ENCODE data around the gene SLC35B1. TPM values are rescaled to one million over a fixed set of nuclear protein-coding genes. Genes with fewer than 3 reads are reported as not detected.
"Not testable (repeated sequence)": the region's sequence is repeated elsewhere in the genome, so short reads cannot be mapped to it uniquely, and the experiment has no call there.

SLC35B1 gene
- total and polyA plus RNA-seq, 7 experiments from 2014 or later = 23.4 to 83.0 (median 44.6) TPM

DNA sequence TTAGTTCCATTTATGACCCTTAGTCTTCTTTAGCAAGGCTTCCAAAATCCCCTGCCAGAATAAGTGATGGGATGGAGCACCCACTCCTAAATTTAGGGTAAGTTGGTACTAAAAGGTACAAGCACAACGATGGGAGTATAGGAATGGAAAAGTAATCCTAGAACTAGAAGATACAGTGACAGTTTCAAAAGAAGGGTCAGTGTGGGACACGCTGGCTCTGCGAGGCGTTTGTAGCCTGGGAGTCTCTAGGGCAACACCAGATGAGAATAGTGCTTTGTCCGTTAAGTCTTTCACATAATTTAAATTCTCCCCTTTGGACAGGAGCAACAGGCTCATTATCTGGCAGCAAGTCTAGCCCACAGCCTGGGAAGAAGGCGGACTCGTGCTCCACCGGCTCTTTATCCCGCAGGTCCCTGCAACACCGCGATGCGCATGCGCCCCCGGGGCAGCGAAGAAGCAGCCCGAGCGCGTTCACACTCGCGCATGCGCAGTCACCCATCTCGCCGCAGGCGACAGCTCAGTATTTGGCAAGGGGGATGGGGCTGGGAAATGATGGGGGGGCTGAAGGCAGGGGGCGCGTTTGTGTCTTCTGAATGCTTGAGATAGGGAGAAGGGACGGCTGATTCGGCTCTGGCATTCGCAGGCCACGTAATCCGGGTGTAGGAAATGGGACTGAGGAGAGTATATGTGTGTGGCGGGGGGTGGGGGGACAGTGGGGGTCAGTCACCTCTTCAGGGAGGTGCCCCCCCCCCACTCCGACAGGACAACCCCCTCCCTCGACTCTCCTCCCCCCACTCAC, 30.4 kb downstream of the SLC35B1 start:
- DNase-seq = peak; percentile 91 to 98 (median 95)
- H3K27ac Mint-ChIP-seq = peak overlapping the region; percentile 94 to 100 (median 98)
- peaks cover 0 to 7% (median 0%) of the 10 kb centered on the region in 3 experiments for H3K36me3 ChIP-seq (ENCODE audit: control insufficient read depth in 2 of 3, insufficient read depth in 3 of 3, low read length in 3 of 3)
- ChIA-PET CTCF (interaction anchor here (0.6 to 2.4 kb wide), 3 partner anchors 19 to 107 kb away, joined by 3 to 6 read pairs (median 6); partner anchors contain the start of gene SLC35B1), POLR2A (interaction anchor here (0.6 to 2.0 kb wide), 9 partner anchors 9 to 87 kb away, joined by 3 to 11 read pairs (median 4); partner anchors contain the start of gene FAM117A)
- ATAC-seq = peak; percentile 59
- peak overlapping the region; percentile 87 for H3K27ac ChIP-seq (ENCODE audit: low read depth, low read length)
- H3K4me1 Mint-ChIP-seq = peaks cover 36 to 72% (median 54%) of the 10 kb centered on the region in 7 donors
- peaks cover 25 to 26% of the 10 kb centered on the region in 2 donors for H3K4me1 ChIP-seq (ENCODE audit: control insufficient read depth in 2 of 2, insufficient read depth in 2 of 2, low read length in 2 of 2)
- H3K4me3 Mint-ChIP-seq = peak overlapping the region; percentile 88 to 98 (median 94)
- H3K9me3 ChIP-seq (ENCODE audit: control insufficient read depth in 2 of 3, low read length in 3 of 3) = no peaks in the 10 kb centered on the region
- peaks cover 0 to 12% (median 0%) of the 10 kb centered on the region in 11 donors for H3K9me3 Mint-ChIP-seq
- H3K36me3 Mint-ChIP-seq = peaks cover 0 to 18% (median 14%) of the 10 kb centered on the region in 5 donors
- no peaks in the 10 kb centered on the region for H3K27me3 ChIP-seq (ENCODE audit: control insufficient read depth in 2 of 2, insufficient read depth in 2 of 2, low read length in 2 of 2)
- intact Hi-C loops (cut with micrococcal nuclease) = loop anchor here (1.0 to 10.0 kb wide), 9 partner anchors 17 to 1705 kb away; partner anchors contain the start of genes PHB1 (in 2 of the 2), PPP1R9B (in 2 of the 2), CDK5RAP3 (in 1 of the 2) and MBTD1 (in 1 of the 2)
- peaks cover 0 to 9% (median 0%) of the 10 kb centered on the region in 5 donors for H3K27me3 Mint-ChIP-seq
- peak overlapping the region; percentile 88 for H3K4me3 ChIP-seq (ENCODE audit: low read length)

GRCh38 chr17:49676276-49676868, 31.4 kb downstream of the SLC35B1 start:
- ATAC-seq (peak; percentile 49), DNase-seq (peak in 7 of 9 donors; percentile 66 to 85 (median 77))
- Histone ChIP-seq H3K36me3 (ENCODE audit: control insufficient read depth in 2 of 3, insufficient read depth in 3 of 3, low read length in 3 of 3) (peaks cover 0 to 7% (median 0%) of the 10 kb centered on the region in 3 experiments), H3K9me3 (ENCODE audit: control insufficient read depth in 2 of 3, low read length in 3 of 3) (no peaks in the 10 kb centered on the region), H3K4me1 (ENCODE audit: control insufficient read depth in 2 of 2, insufficient read depth in 2 of 2, low read length in 2 of 2) (peaks cover 25 to 26% of the 10 kb centered on the region in 2 donors), H3K27me3 (ENCODE audit: control insufficient read depth in 2 of 2, insufficient read depth in 2 of 2, low read length in 2 of 2) (no peaks in the 10 kb centered on the region), H3K27ac (ENCODE audit: low read depth, low read length) (peak overlapping the region; percentile 87), H3K4me3 (ENCODE audit: low read length) (peak overlapping the region; percentile 88)
- POLR2A ChIA-PET = interaction anchor here (0.9 to 2.0 kb wide), 4 partner anchors 11 to 32 kb away, joined by 3 to 8 read pairs (median 5); no protein-coding TSS in a partner anchor
- Mint-ChIP-seq H3K36me3 (peaks cover 0 to 18% (median 14%) of the 10 kb centered on the region in 5 donors), H3K4me1 (peaks cover 39 to 79% (median 60%) of the 10 kb centered on the region in 7 donors), H3K27ac (peak overlapping the region; percentile 94 to 100 (median 98)), H3K27me3 (peaks cover 0 to 7% (median 0%) of the 10 kb centered on the region in 5 donors), H3K9me3 (peaks cover 0 to 12% (median 0%) of the 10 kb centered on the region in 11 donors), H3K4me3 (peak overlapping the region; percentile 88 to 98 (median 94))
- CTCF ChIA-PET = interaction anchor here (0.7 to 2.4 kb wide), 6 partner anchors 20 to 197 kb away, joined by 3 to 6 read pairs (median 4); partner anchors contain the start of gene SLC35B1
- intact Hi-C loops (cut with micrococcal nuclease) = loop anchor here (1.0 to 10.0 kb wide), 10 partner anchors 18 to 1704 kb away; partner anchors contain the start of genes PHB1 (in 2 of the 2), PPP1R9B (in 2 of the 2), CDK5RAP3 (in 1 of the 2) and MBTD1 (in 1 of the 2)

- H3K4me3 Mint-ChIP-seq = peak overlapping the region in 8 of 10 donors; percentile 54 to 95 (median 88)
- intact Hi-C loops (cut with micrococcal nuclease) = loop anchor here (5.0 to 10.0 kb wide), 3 partner anchors 47 to 480 kb away; partner anchors contain the start of gene PHB1 (in 1 of the 2)
- H3K36me3 ChIP-seq (ENCODE audit: control insufficient read depth in 2 of 3, insufficient read depth in 3 of 3, low read length in 3 of 3) = peaks cover 0 to 7% (median 0%) of the 10 kb centered on the region in 3 experiments
- H3K4me3 ChIP-seq (ENCODE audit: low read length) = no peak overlapping the region
- peaks cover 0 to 7% (median 0%) of the 10 kb centered on the region in 5 donors for H3K27me3 Mint-ChIP-seq
- H3K4me1 ChIP-seq (ENCODE audit: control insufficient read depth in 2 of 2, insufficient read depth in 2 of 2, low read length in 2 of 2) = peaks cover 26 to 36% of the 10 kb centered on the region in 2 donors
- CTCF ChIA-PET = interaction anchor here (0.7 to 1.1 kb wide), 2 partner anchors 10 to 104 kb away, joined by 3 to 4 read pairs; no protein-coding TSS in a partner anchor
- peaks cover 44 to 84% (median 75%) of the 10 kb centered on the region in 7 donors for H3K4me1 Mint-ChIP-seq
- H3K27ac Mint-ChIP-seq = peak overlapping the region; percentile 94 to 100 (median 98)
- H3K36me3 Mint-ChIP-seq = peaks cover 0 to 18% (median 14%) of the 10 kb centered on the region in 5 donors
- no peak for DNase-seq
- H3K27me3 ChIP-seq (ENCODE audit: control insufficient read depth in 2 of 2, insufficient read depth in 2 of 2, low read length in 2 of 2) = no peaks in the 10 kb centered on the region
- peaks cover 0 to 12% (median 0%) of the 10 kb centered on the region in 11 donors for H3K9me3 Mint-ChIP-seq
- H3K27ac ChIP-seq (ENCODE audit: low read depth, low read length) = peak overlapping the region; percentile 87
- no peaks in the 10 kb centered on the region for H3K9me3 ChIP-seq (ENCODE audit: control insufficient read depth in 2 of 3, low read length in 3 of 3)
- POLR2A ChIA-PET = interaction anchor here (1.0 kb wide), 1 partner anchor 29 kb away, joined by 4 read pairs; no protein-coding TSS in a partner anchor
- ATAC-seq = no peak
These were observed 33.3 kb downstream of the SLC35B1 start for GRCh38 chr17:49674507-49674906.

DNA sequence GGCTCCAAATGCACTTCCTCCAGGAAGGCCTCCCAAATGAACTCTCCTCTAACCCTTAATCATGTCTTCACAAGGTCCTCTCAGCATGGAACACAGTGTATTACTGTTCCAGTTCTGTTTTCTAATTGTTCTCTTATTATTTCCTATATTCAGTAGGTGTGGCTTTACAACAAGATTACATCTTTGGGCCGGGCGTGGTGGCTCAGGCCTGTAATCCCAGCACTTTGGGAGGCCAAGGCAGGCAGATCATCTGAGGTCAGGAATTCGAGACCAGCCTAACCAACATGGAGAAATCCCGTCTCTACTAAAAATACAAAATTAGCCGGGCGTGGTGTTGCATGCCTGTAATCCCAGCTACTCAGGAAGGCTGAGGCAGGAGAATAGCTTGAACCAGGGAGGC, 34.1 kb downstream of the SLC35B1 start:
- Histone ChIP-seq H3K27ac (ENCODE audit: low read depth, low read length) (peak overlapping the region; percentile 19), H3K4me1 (ENCODE audit: control insufficient read depth in 2 of 2, insufficient read depth in 2 of 2, low read length in 2 of 2) (peaks cover 26 to 36% of the 10 kb centered on the region in 2 donors)
- DNase-seq; H3K27me3 ChIP-seq (ENCODE audit: control insufficient read depth in 2 of 2, insufficient read depth in 2 of 2, low read length in 2 of 2); ATAC-seq; H3K36me3 ChIP-seq (ENCODE audit: control insufficient read depth in 2 of 3, insufficient read depth in 3 of 3, low read length in 3 of 3); H3K4me3 ChIP-seq (ENCODE audit: low read length); CTCF ChIA-PET; H3K27me3 Mint-ChIP-seq; H3K9me3 ChIP-seq (ENCODE audit: control insufficient read depth in 2 of 3, low read length in 3 of 3): not testable (repeated sequence)
- POLR2A ChIA-PET = interaction anchor here (1.0 kb wide), 1 partner anchor 28 kb away, joined by 4 read pairs; no protein-coding TSS in a partner anchor
- peaks cover 44 to 84% (median 75%) of the 10 kb centered on the region in 7 donors for H3K4me1 Mint-ChIP-seq
- H3K36me3 Mint-ChIP-seq = peaks cover 0 to 18% (median 14%) of the 10 kb centered on the region in 5 donors
- peaks cover 0 to 12% (median 0%) of the 10 kb centered on the region in 11 donors for H3K9me3 Mint-ChIP-seq
- H3K4me3 Mint-ChIP-seq = peak overlapping the region in 8 of 10 donors; percentile 12 to 94 (median 46)
- peak overlapping the region; percentile 18 to 99 (median 89) for H3K27ac Mint-ChIP-seq
- intact Hi-C loops (cut with micrococcal nuclease) = loop anchor here (5.0 to 10.0 kb wide), 3 partner anchors 46 to 479 kb away; partner anchors contain the start of gene PHB1 (in 1 of the 2)

DNA sequence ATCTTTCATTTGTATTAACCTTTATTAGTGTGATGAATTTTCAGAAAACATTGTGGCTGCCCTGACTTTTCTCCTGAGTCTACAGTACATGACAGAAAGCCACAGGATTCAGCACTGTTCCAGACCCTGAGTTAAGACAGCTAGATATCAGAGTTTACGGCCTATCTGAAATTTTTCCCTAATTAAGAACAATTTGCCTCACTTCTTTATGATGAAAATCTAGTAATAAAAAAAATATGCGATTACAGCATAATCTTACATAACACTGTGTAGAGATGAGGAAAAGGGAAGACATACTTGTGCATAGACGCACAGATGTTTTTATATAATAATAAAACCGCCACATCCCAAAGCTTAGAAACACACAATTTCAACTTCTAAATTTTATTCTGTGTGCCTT, 37.1 kb downstream of the SLC35B1 start:
- H3K27ac ChIP-seq (ENCODE audit: low read depth, low read length) = no peak overlapping the region
- H3K36me3 Mint-ChIP-seq = peaks cover 0 to 27% (median 14%) of the 10 kb centered on the region in 5 donors
- intact Hi-C loops (cut with micrococcal nuclease) = loop anchor here (5.0 to 10.0 kb wide), 3 partner anchors 43 to 476 kb away; partner anchors contain the start of gene PHB1 (in 1 of the 2)
- ChIA-PET CTCF (no interaction called here), POLR2A (interaction anchor here (0.8 to 1.1 kb wide), 2 partner anchors 9 to 94 kb away, joined by 3 read pairs; partner anchors contain the start of gene FAM117A)
- H3K27me3 Mint-ChIP-seq = no peaks in the 10 kb centered on the region
- H3K9me3 Mint-ChIP-seq = no peaks in the 10 kb centered on the region
- peaks cover 0 to 15% (median 0%) of the 10 kb centered on the region in 3 experiments for H3K36me3 ChIP-seq (ENCODE audit: control insufficient read depth in 2 of 3, insufficient read depth in 3 of 3, low read length in 3 of 3)
- DNase-seq = no peak
- H3K4me3 Mint-ChIP-seq = peak overlapping the region in 6 of 10 donors; percentile 7 to 52 (median 17)
- ATAC-seq = no peak
- H3K27me3 ChIP-seq (ENCODE audit: control insufficient read depth in 2 of 2, insufficient read depth in 2 of 2, low read length in 2 of 2) = no peaks in the 10 kb centered on the region
- H3K9me3 ChIP-seq (ENCODE audit: control insufficient read depth in 2 of 3, low read length in 3 of 3) = no peaks in the 10 kb centered on the region
- peak overlapping the region in 5 of 9 donors; percentile 35 to 62 (median 54) for H3K27ac Mint-ChIP-seq
- H3K4me1 Mint-ChIP-seq = peaks cover 35 to 79% (median 72%) of the 10 kb centered on the region in 7 donors
- no peak overlapping the region for H3K4me3 ChIP-seq (ENCODE audit: low read length)
- peaks cover 13 to 27% of the 10 kb centered on the region in 2 donors for H3K4me1 ChIP-seq (ENCODE audit: control insufficient read depth in 2 of 2, insufficient read depth in 2 of 2, low read length in 2 of 2)
